Endothelial cell of umbilical vein (primary cell): ENCODE results near the gene DIP2C.

Experiments used
- CTCF ChIP-seq, 2 donors: IDR thresholded peaks; 1 replicate in 1 of 2; 2 replicates in 1 of 2; pipeline ENCODE4 v1.5.1; 2011; ENCODE audit warnings: low read length in 2 of 2, mild to moderate bottlenecking in 2 of 2, moderate library complexity in 2 of 2, control low read depth in 1 of 2, inconsistent platforms in 1 of 2, low read depth in 1 of 2; ENCODE audit not compliant: insufficient read depth in 1 of 2; ENCODE audit errors: extremely low read depth in 1 of 2
- EZH2 ChIP-seq: IDR thresholded peaks from 2 replicates; pipeline ENCODE4 v1.6.1; 2012; ENCODE audit warnings: borderline replicate concordance, low read depth, mild to moderate bottlenecking, moderate library complexity, low read length, inconsistent platforms; ENCODE audit not compliant: severe bottlenecking
- POLR2A ChIP-seq: IDR thresholded peaks from 2 replicates; pipeline ENCODE4 v1.6.1; 2012; ENCODE audit warnings: low read depth, mild to moderate bottlenecking, control low read depth, low read length

- TF ChIP-seq POLR2A (no peak), CTCF (IDR thresholded peaks at IDR 0.05; ENCODE audit: extremely low read depth in 1 of 2, insufficient read depth in 1 of 2, low read depth in 1 of 2, low read length in 2 of 2) (no peak), EZH2 (no peak)
These were observed 325.1 kb downstream of the DIP2C start for GRCh38 chr10:364267-364775.
